Spleen (tissue), 7 donors: ENCODE results near the gene LYPLA2.

Experiments
- CTCF ChIP-seq, 11 experiments: fragments of 200-600 bp in 7 of 11; fragments of 450-650 bp in 4 of 11; sonication (generic) in 4 of 11; IDR thresholded peaks in 8 of 11; conservative IDR thresholded peaks in 3 of 11; 1 replicate in 7 of 11; 2 replicates in 4 of 11; pipeline versions ENCODE4 v1.4.0 to v1.8.0; 2016 to 2021; ENCODE audit warnings: antibody characterized with exemption in 11 of 11, inconsistent platforms in 4 of 11, mild to moderate bottlenecking in 1 of 11
- POLR2A ChIP-seq, 3 donors: fragments of 450-650 bp; IDR thresholded peaks; one replicate each; pipeline ENCODE4 v1.5.1; 2017; ENCODE audit warnings: antibody characterized with exemption in 3 of 3, mild to moderate bottlenecking in 1 of 3
- donor health status: DM: no; HTN: no; CAD: no; lungs with moderate emphysema.
- donor health status: DM: no; HTN: no; CAD: no.
- donor health status: DM: no; HTN: no; CAD: no.

DNA sequence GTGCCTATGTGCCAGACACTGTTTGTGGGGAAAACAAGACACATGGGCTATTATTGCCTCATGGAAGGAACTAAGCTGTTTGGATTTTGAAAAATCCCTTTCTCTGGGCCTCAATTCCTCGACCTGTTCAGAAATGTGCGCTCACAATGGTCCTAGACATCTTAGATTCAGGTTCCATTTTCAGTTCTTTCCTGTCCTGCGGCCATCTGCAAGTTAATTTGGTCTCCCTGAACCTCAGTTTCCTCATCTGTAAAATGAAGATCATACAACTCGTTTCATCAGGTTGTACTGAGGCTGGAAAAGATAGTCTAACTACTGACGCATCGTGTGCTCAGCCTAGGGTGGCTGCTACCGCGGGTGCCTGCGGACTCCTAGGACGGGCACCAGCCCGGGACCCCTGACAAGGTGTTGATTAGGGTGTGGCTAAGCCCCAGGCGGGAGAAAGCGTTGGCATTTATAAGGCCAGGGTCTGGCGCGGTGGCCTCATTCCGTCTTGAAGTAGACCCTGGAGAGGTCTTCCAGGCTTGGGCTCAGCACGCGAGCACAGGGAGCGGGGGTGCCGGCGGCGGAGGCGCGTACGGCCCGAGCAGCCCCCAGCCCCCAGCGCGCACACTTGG, 48.2 kb upstream of the LYPLA2 start:
- no peak for TF ChIP-seq CTCF (IDR thresholded peaks at IDR 0.05 in 8 of 11, conservative IDR thresholded peaks at IDR 0.05 in 3 of 11)
- no peak for TF ChIP-seq POLR2A (IDR thresholded peaks at IDR 0.05)
